AG04449 (cell line): Measurements from ENCODE around the gene KCNMA1.

Experiments used
- CTCF ChIA-PET: fragments of 350-600 bp; formaldehyde crosslinking; extraction: SDS; loops from one replicate; lab custom pipeline; 2021; ENCODE audit warnings: antibody characterized with exemption; lab: Yijun Ruan, JAX
- POLR2A ChIA-PET: fragments of 400-600, 350-600 bp; formaldehyde crosslinking; extraction: SDS; loops from one replicate; lab custom pipeline; 2020; ENCODE audit warnings: antibody characterized with exemption, inconsistent platforms; lab: Yijun Ruan, JAX
- DNase-seq: peaks from one replicate; pipeline ENCODE4 v3.0.0-alpha.2; 2010; ENCODE audit warnings: low read depth, low spot score
- H3K4me3 ChIP-seq: 2 replicates; pipeline ENCODE4 v1.5.1; 2011; ENCODE audit warnings: low read depth, mild to moderate bottlenecking, control low read depth, low read length
- CTCF ChIP-seq: IDR thresholded peaks from one replicate; pipeline ENCODE4 v1.5.1; 2011; ENCODE audit warnings: mild to moderate bottlenecking, moderate library complexity, low read length, control low read depth, inconsistent platforms; ENCODE audit not compliant: insufficient read depth; ENCODE audit errors: missing control alignments

KCNMA1 gene

GRCh38 chr10:77548671-77549070 lies 88.9 kb downstream of the KCNMA1 start:
- POLR2A ChIA-PET = no interaction called here
- H3K4me3 ChIP-seq = no peak overlapping the region
- no peak for DNase-seq
- CTCF ChIA-PET = no interaction called here
- TF ChIP-seq CTCF = no peak

- TF ChIP-seq CTCF = no peak
- CTCF ChIA-PET = no interaction called here
- H3K4me3 ChIP-seq = no peak overlapping the region
- no peak for DNase-seq
- POLR2A ChIA-PET = no interaction called here
Measured at GRCh38 chr10:77548157-77548556, 89.5 kb downstream of the KCNMA1 start.

GRCh38 chr10:77547307-77548050 lies 90.1 kb downstream of the KCNMA1 start:
- ChIA-PET POLR2A (no interaction called here), CTCF (no interaction called here)
- TF ChIP-seq CTCF = no peak
- no peak for DNase-seq
- H3K4me3 ChIP-seq = no peak overlapping the region

- no peak overlapping the region for H3K4me3 ChIP-seq
- DNase-seq = no peak
- ChIA-PET POLR2A (no interaction called here), CTCF (interaction anchor here (1.1 kb wide), 1 partner anchor 9 kb away, joined by 3 read pairs; no protein-coding TSS in a partner anchor)
- no peak for TF ChIP-seq CTCF
Measured at GRCh38 chr10:77546042-77546441, 91.6 kb downstream of the KCNMA1 start.

GRCh38 chr10:77545585-77545984 lies 92.0 kb downstream of the KCNMA1 start:
- ChIA-PET POLR2A (no interaction called here), CTCF (interaction anchor here (1.1 kb wide), 1 partner anchor 9 kb away, joined by 3 read pairs; no protein-coding TSS in a partner anchor)
- no peak for TF ChIP-seq CTCF
- no peak overlapping the region for H3K4me3 ChIP-seq
- no peak for DNase-seq

GRCh38 chr10:77544617-77545016 lies 93.0 kb downstream of the KCNMA1 start:
- CTCF ChIA-PET = interaction anchor here (0.6 to 2.2 kb wide), 5 partner anchors 9 to 115 kb away, joined by 3 to 9 read pairs (median 3); no protein-coding TSS in a partner anchor
- DNase-seq = no peak
- no peak overlapping the region for H3K4me3 ChIP-seq
- POLR2A ChIA-PET = interaction anchor here (0.8 kb wide), 1 partner anchor 9 kb away, joined by 4 read pairs; no protein-coding TSS in a partner anchor
- no peak for TF ChIP-seq CTCF
